AG04450 (cell line): ENCODE measurements around the gene GPN3. TPM values are rescaled to one million over a fixed set of nuclear protein-coding genes. Genes with fewer than 3 reads are reported as not detected.
A peak's percentile ranks its signal among the peaks of the same experiment; 100 is the strongest.

Experiments used
- CTCF ChIA-PET: fragments of 300-600, 350-600 bp; formaldehyde crosslinking; extraction: SDS; loops from one replicate; lab custom pipeline; 2022; ENCODE audit warnings: antibody characterized with exemption, inconsistent platforms; lab: Charles Lee
- POLR2A ChIA-PET: fragments of 350-600 bp; formaldehyde crosslinking; extraction: SDS; loops from one replicate; lab custom pipeline; 2021; ENCODE audit warnings: antibody characterized with exemption, inconsistent platforms; lab: Yijun Ruan, JAX
- DNase-seq: peaks from one replicate; pipeline ENCODE4 v3.0.0-alpha.2; 2011; ENCODE audit warnings: low read depth, low spot score
- H3K27ac ChIP-seq: one replicate; pipeline ENCODE4 v1.5.1; 2012; ENCODE audit warnings: low read depth, low read length, control low read depth
- H3K27me3 ChIP-seq: one replicate; pipeline ENCODE4 v1.6.0; 2012; ENCODE audit warnings: low read length; ENCODE audit not compliant: control insufficient read depth, insufficient read depth
- H3K4me3 ChIP-seq: 2 replicates; pipeline ENCODE4 v1.5.1; 2011; ENCODE audit warnings: mild to moderate bottlenecking, low read depth, low read length, control low read depth
- H3K9me3 ChIP-seq: 2 replicates; pipeline ENCODE4 v1.5.1; 2012; ENCODE audit warnings: low read length; ENCODE audit not compliant: control insufficient read depth, insufficient read depth
- CTCF ChIP-seq: IDR thresholded peaks from 2 replicates; pipeline ENCODE4 v1.5.1; 2011; ENCODE audit warnings: low read depth, low read length, control low read depth, inconsistent platforms
- polyA plus RNA-seq: library from polyadenylated mRNA; depleted of rRNA; stranded (reverse); fragments of >200 nt; gene quantifications from 2 replicates; pipeline ENCODE4 v1.2.3, GENCODE V29; 2011

GPN3 gene
- polyA plus RNA-seq, 1 experiment: 25.6 TPM

- POLR2A ChIA-PET: no interaction called here
- H3K27me3 ChIP-seq: peaks cover 3% of the 10 kb centered on the region
- DNase-seq: no peak
- no peaks in the 10 kb centered on the region for H3K9me3 ChIP-seq
- no peak overlapping the region for H3K4me3 ChIP-seq
- H3K27ac ChIP-seq: no peak overlapping the region
- no peak for TF ChIP-seq CTCF
- CTCF ChIA-PET: interaction anchor here (20.4 kb wide), 1 partner anchor 94 kb away, joined by 369 read pairs; no protein-coding TSS in a partner anchor
Measured at GRCh38 chr12:110508071-110508586, 40.1 kb upstream of the GPN3 start.

- POLR2A ChIA-PET: no interaction called here
Measured at GRCh38 chr12:110505332-110505731, 37.3 kb upstream of the GPN3 start.

GRCh38 chr12:110503432-110503831, 35.4 kb upstream of the GPN3 start:
- no peak for DNase-seq
- no peak for TF ChIP-seq CTCF
- CTCF ChIA-PET: interaction anchor here (0.8 to 20.4 kb wide), 3 partner anchors 34 to 99 kb away, joined by 4 to 369 read pairs (median 6); partner anchors contain the start of gene FAM216A
- H3K27me3 ChIP-seq: no peaks in the 10 kb centered on the region
- H3K9me3 ChIP-seq: no peaks in the 10 kb centered on the region; the same call in 1 of the 2 replicates
- no peak overlapping the region for H3K4me3 ChIP-seq
- H3K27ac ChIP-seq: no peak overlapping the region
- POLR2A ChIA-PET: interaction anchor here (1.7 kb wide), 1 partner anchor 35 kb away, joined by 9 read pairs; the partner anchor contains the start of genes FAM216A and GPN3

More at GRCh38 chr12:110505332-110505731, 37.3 kb upstream of the GPN3 start:
- Histone ChIP-seq H3K27ac (no peak overlapping the region), H3K4me3 (no peak overlapping the region), H3K27me3 (no peaks in the 10 kb centered on the region), H3K9me3 (no peaks in the 10 kb centered on the region; the same call in 1 of the 2 replicates)
- no peak for DNase-seq
- CTCF ChIA-PET: interaction anchor here (20.4 kb wide), 1 partner anchor 97 kb away, joined by 369 read pairs; no protein-coding TSS in a partner anchor
- TF ChIP-seq CTCF: no peak

GRCh38 chr12:110501752-110502738, 34.0 kb upstream of the GPN3 start, which contains the start of the genes RAD9B and VPS29:
RAD9B (plus strand) TSS chr12:110502331; CDS start chr12:110502338, 7 bp downstream.
VPS29 (minus strand) TSS chr12:110502111; CDS start chr12:110502051, 60 bp downstream.
- TF ChIP-seq CTCF: no peak
- peak within 1 kb of the TSS; percentile 77 for H3K27ac ChIP-seq
- no peaks in the 10 kb centered on the region; the same call in 1 of the 2 replicates for H3K9me3 ChIP-seq
- peak; percentile 95 for DNase-seq
- ChIA-PET CTCF (interaction anchor here (20.4 kb wide), 1 partner anchor 101 kb away, joined by 369 read pairs; no protein-coding TSS in a partner anchor), POLR2A (interaction anchor here (0.5 to 1.7 kb wide), 4 partner anchors 18 to 303 kb away, joined by 3 to 9 read pairs (median 6); partner anchors contain the start of genes FAM216A and GPN3)
- H3K4me3 ChIP-seq: peak within 1 kb of the TSS; percentile 92
- no peaks in the 10 kb centered on the region for H3K27me3 ChIP-seq
